Hypothalamus (tissue), 51 donors: ENCODE results near the gene NAV1.

Experiments
- DNase-seq, 51 donors: peaks; one replicate each; lab custom pipeline; 2025; lab: John Stamatoyannopoulos, UW

The NAV1 gene

GRCh38 chr1:201582705-201583442 lies 43.9 kb downstream of the NAV1 start:
- DNase-seq: peak in 6 of 51 donors; percentile 20 to 62 (median 34)

- no peak for DNase-seq
These were observed 44.7 kb downstream of the NAV1 start for GRCh38 chr1:201583663-201584062.

DNA sequence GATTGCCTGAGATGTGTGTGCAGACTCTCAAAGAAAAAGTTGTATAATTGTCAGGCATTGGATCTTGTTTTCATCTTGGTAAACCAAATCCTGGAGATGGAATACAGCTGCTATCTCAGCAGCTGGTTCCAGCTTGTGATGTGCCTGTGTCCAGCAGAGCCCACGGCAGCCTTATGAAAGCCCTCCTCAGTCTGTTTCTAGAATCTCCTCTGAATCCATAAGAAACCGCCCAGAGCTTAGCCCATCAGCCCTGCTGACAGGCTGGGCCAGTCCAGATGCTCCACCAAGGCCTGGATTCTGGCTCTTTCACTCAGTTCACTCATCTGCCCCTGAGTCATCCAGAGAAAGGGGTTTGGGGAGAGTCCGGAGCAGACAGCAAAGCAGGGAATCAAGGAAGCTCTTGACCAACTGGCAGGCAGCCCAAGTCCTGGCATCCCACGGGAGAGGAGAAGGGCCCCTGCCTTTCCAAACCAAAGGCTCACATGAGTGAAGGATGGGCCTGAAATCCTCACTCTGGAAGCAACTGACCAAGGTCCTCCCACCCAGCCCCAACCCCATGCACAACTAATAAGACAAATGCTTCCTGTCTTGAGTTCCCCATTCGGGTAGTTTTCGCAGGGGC lies 45.7 kb downstream of the NAV1 start:
- DNase-seq: no peak

DNA sequence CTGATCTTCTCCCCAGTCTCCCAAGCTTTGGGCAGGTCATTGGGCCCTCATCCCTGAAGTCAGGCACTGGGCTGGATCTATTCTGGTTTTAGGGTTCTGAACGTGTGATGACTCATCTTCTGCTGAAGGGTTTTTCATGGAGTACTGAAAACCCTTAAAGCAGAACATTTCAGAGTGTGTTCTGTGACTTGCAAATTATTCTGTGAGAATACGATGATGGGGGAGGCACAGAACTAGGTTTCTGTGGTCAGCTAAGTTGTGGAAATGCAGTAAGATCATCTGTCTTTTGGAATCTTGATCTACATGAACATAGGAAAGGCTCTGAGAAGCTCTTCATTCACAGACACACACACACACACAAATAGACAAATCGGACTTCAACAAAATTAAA lies 46.2 kb downstream of the NAV1 start:
- no peak for DNase-seq

- no peak for DNase-seq
These were observed 47.0 kb downstream of the NAV1 start for GRCh38 chr1:201585901-201586300.

GRCh38 chr1:201586806-201587205 lies 47.9 kb downstream of the NAV1 start:
- DNase-seq: no peak

GRCh38 chr1:201587729-201588128 lies 48.8 kb downstream of the NAV1 start:
- DNase-seq: no peak
